GM21515 (cell line): ENCODE data around the gene APOM.

Source experiments
- ATAC-seq: cut with Tn5 transposase; IDR thresholded peaks from one replicate; pipeline ENCODE4 v1.9.1; 2021; ENCODE audit not compliant: unreplicated experiment

The APOM gene

DNA sequence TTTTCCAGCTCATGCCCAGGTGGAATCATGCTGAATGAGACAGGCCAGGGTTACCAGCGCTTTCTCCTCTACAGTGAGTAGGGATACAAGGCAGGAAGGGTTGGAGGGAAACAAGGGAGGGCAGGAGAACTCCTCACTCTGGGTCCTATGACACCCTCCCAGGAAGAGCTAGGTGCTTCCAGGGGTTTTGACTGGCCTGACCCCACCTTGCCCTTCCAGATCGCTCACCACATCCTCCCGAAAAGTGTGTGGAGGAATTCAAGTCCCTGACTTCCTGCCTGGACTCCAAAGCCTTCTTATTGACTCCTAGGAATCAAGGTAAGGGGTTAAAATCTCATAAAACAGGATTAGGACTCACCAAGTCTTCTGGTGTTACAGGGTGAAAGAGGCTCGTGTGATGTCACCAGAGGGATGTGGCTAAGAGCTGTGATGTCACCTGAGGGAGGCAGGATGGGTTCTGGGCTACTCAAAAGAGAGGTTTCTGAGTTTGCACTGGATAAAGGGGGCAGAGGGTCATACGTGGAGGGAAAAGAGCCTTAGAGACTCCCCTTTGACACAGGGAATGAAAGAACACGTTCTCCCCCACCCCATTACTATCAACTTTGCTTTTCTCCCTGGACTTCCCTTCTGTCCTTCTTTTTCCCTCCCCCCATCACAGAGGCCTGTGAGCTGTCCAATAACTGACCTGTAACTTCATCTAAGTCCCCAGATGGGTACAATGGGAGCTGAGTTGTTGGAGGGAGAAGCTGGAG, 1.9 kb downstream of the APOM start:
- ATAC-seq: no peak

DNA sequence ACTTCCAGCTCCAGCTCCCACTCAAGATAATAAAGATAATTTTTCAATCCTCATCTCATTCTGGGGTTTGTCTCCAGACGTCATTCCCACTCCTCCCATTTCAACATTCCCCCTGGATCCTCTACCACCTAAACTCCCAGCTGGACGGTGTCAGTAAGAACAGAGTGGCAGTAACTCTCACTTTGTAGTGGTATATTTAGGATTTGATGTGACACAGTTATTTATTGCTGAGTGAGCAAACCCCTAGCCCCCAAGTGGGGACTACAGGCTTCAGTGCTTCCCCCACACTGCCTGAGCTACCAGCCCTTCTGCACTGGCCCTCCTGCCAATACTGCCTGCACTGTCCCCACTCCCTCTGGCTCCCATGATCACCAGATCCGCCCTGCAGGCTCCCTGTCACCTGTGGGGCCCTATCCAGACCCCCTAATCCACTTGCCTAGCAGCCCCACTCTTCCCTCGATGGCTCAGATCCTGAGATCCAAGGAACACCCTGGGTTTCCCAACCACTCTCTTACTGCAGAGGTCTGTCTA, 2.5 kb downstream of the APOM start:
- ATAC-seq: no peak

DNA sequence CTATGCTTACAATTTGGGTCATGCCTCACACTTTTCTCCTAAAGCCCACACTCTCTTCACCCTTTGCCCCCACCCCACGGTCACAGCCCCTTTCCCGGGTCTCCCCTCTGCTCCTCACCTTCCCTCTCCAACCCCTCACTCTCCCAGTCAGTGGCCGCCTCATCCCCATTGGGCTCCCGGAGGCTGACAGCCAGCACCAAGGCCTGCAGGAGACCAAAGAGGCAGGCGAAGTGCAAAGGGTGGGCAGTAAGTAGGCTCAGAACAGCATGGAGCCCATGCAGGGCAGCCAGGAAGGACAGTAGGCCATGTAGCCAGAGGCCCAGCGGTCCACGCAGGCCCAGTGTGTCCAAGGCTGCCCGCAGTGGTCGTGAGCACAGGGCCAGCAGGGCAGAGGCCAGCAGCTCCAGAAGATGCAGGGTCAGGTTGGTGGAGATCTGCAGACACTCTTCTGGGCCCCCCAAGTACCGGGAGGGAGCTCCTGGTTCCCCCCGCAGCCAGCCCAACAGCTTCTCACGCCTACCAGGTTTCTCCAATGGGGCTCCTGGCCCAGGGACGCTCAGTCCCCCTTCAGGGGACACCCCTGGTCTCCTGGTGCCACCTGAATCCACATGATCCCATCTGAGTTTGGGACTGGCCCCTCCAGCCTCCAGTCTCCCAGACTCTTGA, 3.4 kb downstream of the APOM start:
- no peak for ATAC-seq

DNA sequence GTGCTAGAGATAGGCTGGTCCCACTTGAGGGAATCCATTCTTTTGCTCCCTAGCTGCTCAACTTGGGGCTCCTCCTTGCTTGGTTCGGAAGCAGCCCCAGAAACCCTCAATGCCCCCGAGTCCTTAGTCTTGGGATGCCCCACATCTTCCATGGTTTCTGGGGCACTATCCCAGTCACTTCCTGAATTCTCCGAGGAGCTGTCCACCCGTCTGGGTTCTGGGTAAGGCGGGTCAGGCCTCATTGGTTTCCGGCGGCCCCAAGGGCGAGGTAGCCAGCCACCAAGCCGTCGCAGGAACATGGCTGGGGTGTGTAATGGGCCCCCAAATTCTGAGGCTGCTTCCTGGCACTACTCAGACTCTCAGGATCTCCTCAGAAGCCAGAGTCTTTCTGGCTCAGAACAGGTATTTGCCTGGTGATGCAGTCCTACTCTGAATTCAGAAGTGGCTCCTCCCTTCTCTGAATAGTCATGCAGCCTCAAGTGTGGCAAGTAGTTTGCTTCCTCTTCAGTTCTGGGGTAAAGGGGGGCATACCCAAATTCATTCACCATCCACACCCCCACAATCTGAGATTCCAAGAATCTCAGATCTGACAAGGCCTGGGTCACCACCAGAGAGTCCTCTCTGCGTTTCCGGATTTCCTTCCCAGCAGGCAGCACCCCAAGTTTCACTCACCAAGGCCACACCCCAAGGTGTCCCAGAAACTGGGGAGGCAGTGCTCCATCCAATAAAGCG, 4.1 kb downstream of the APOM start:
- no peak for ATAC-seq

DNA sequence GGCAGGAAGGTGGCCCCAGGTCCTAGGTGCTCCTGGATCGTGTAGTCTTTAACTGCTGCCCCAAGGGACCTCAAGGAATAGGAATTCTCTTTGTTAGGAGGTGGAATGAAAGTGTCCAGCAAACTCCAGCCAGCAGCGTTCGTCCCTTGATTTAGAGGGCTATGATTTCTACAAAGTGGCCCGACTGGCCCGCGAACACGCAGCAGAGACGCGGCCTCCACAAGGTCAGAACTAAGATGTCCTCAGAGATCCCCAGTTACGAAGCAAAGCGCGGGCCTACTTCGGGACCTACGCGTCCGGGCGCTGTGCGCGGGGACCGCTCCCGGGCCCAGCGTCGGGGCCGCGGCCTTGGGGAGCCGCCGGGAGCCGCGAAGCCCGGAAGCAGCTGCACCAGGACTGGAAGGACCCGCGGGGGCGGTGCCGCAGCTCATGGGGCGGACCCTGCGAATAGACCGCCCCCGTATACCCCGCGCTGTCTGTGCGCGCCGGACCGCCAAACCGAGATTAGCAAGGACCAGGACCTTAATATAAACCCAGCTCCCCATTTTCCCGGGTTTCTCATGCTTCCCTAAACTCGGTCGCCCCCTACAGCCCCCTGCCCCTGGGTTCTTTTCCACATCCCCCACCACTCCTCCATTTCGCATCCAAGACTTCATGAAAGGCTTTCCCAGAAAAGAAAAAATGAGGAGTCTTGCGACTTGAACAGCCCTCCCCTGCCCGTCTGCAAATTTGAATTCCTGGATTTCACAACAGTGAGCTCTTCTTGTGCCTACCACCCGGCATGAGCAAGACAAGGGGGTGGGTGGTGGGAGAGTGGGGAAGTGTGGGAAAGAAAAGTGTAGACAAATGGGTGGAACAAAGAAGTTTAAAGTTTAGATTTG, 4.9 kb downstream of the APOM start, which contains the start of gene C6orf47:
Gene C6orf47 (minus strand): TSS at position 398 of the 881 bp plus-strand sequence. CDS start 831 bp downstream, outside the sequence.
- ATAC-seq: no peak

DNA sequence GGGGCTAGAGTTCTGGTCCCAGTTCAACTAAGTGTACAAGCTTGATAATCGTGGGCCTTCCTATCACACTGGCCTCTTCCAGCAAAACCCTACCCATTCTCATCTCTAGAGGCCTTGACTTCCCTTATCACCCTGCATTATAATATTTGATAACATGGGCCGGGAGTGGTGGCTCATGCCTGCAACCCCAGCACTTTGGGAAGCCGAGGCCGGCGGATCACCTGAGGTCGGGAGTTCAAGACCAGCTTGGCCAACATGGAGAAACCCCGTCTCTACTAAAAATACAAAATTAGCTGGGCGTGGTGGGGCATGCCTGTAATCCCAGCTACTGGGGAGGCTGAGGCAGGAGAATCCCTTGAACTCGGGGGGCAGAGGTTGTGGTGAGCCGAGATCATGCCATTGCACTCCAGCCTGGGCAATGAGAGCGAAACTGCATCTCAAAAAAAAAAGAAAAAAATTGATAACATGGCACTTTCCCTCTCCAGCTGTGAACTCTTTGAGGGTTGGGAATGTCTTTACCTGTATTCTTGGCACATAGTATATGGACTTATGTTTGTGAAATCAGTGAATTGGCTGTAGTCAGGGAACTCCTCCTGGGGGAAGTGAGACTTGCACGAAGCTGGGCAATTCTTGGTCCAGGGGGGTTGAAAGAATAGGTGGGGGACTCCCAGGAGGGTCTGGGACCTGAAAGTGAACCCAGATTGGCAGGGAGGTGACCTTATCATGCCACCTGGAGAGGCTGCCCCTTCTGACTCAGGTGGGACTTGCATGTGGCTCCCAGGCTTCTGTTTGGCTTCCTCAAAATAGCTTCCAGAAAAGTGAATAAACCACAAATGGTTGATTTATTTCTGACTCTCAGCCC, 5.8 kb downstream of the APOM start:
- ATAC-seq: no peak

DNA sequence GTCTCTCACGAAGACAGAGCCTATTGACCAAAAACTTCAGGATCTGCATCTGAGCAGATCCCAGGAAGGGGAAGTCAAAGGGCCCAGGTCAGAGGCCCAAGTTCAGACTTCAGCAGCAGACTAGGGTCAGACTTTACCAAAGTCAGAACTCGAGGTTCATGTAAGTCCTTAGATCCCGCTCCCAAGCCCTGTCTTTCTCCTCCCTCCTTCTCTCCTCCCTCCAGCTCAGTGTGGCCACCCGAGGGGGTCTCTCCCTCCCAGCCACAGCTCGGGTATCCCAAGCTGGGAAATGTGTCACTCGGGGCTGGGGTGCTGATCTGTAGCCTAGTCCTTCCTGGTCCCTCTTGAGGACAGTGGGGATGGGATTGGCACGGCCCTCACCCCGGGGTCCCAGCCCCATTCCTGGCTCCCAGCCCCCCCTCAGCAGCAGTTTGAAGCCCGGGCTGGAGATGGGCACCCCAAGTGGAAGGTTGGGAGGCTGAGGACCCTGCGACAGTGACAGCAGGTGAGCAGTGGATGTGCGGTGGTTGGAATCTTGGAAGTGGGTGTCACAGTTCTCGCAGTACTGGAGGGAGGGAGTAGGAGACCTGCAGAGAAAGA, 6.5 kb downstream of the APOM start:
- ATAC-seq: no peak

GRCh38 chr6:31663126-31663960, 7.6 kb downstream of the APOM start:
- no peak for ATAC-seq

DNA sequence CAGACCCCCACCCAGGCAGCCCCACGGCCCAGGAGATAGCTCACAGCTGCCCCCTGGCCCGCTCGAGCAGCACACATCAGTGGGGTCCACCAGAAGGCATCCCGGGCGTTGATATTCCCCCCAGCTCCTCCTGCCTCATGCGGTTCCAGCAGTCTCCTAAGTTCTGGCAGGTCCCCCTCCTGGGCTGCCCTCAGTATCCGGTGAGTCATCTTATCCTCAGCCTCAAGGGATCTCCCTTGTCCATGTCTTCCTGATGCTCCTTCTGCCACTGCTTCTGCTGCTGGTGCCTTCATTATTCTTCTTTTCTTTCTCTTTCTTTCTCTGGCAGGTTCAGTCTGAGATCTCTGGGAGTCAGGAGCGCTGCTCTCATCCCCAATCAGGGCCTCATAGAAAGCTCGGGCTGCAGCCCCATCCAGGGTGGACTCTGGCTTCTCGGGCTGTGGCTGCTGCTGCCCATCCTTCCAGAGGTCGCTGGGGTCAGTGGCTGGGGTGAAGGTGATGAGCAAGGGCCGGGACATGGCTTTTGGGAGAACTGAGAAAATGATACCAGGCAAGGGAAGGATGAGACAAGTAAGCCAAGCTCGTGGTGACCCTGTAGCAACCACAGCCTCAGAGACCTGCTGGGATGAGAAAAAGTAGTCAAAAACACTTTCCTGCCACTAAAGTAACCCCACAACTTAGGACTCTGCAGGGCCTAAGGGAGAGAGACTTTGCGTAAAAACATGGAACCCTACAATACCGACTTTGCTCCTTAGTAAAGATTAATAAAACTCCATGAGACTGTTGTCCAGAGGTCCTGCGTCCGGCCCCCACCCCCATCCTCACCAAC, 8.5 kb downstream of the APOM start:
- no peak for ATAC-seq

DNA sequence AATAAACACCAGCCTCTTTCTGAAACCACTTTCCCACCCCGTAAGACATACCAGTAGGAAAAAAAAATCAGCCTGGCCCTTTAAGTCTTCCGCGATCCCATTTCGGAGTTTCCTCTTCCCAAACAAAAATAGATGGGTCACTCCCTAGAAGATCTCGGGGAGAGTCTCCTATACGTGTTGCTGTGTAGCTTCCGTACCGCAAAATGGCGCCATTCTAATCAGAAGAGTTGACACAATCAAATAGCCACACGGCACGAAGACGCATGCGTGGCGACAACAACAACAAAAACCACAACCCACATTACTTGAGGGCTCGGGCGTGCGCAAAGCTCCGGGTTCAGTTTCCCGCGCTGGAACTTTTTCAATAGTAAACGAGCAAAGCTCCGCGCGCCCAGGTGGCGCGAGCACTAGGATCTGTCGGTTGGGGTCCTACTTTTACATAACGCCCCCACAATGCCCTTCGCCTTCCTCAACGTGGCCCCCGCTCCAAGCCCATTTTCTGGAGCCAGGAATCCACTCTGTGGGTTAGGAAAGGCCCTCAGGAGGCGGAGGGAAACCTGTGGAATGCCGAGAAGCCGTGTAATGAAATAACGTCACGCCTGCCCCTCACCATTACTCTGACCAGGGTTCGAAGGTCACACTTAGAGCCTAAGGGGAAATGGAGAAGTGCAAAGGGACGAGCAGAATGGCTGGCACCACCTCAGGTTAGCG, 9.3 kb downstream of the APOM start, which contains the start of gene GPANK1:
Gene GPANK1 (minus strand): TSS at position 208 of the 711 bp plus-strand sequence. CDS start 519 bp downstream, outside the sequence.
- ATAC-seq: peak; percentile 25

GRCh38 chr6:31665501-31666336, 10.0 kb downstream of the APOM start, which contains the start of gene CSNK2B:
Gene CSNK2B (plus strand): TSS chr6:31666080. CDS start chr6:31666832, 752 bp downstream.
- peak; percentile 68 for ATAC-seq

DNA sequence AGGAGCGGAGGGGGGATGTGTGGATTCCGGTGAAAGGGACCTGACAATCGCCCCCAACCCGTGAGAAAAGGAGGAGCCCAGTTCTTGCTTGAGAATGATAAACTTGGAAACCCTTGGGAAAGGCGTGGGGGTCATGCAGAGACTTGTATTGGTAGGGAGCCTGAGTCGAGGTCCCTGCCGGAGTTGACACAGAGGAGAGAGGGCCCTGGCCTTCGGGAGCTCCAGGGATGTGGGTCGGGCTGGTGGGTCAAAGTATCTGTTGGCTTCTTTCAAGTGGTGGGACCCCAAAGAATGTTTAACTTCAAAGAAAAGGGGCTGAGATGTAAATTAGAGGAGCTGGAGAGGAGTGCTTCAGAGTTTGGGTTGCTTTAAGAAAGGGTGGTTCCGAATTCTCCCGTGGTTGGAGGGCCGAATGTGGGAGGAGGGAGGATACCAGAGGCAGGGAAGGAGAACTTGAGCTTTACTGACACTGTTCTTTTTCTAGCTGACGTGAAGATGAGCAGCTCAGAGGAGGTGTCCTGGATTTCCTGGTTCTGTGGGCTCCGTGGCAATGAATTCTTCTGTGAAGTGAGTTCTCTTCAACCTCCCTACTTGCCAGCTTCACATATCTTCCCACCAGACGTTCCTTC, 10.8 kb downstream of the APOM start:
- ATAC-seq: no peak

DNA sequence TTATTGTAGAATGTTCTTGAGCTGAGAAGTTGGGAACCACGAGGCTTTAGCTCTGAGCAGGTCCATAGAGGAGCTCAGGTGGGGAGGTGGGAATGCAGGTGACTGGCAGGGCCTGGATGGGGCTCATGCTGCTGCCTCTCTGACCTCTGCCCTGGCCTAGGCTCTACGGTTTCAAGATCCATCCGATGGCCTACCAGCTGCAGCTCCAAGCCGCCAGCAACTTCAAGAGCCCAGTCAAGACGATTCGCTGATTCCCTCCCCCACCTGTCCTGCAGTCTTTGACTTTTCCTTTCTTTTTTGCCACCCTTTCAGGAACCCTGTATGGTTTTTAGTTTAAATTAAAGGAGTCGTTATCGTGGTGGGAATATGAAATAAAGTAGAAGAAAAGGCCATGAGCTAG, 14.0 kb downstream of the APOM start, which contains the start of gene LY6G5B:
Gene LY6G5B (plus strand): TSS at position 301 of the 400 bp plus-strand sequence. CDS start 975 bp downstream, outside the sequence.
- no peak for ATAC-seq

DNA sequence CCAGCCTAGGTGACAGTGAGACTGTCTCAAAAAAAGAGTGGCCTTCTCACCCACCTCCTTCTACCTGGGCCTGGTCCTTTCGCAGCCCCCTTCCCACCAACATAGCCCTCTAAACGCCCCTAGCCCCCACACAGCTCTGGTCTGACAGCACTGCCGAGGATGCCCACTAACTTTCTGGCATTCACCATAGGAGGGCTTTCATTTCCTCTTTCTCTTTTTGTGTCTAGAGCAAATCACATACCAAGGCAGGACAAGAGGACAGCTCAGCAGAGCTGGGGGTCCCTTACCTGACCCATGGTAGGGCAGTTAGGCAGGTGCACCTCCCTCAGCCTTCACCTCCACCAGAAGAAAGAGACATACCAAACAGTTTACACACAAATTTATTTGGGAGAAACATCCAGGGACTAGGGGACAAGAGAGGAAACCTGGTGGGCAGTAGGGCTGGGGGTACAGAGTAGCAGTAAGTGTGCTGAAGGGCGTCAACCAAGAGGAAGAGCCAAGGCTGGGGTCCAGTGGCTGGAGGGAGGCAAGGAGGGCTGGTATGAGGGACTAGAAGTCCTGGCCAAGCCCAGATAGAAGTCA, 20.7 kb downstream of the APOM start:
- ATAC-seq: no peak

DNA sequence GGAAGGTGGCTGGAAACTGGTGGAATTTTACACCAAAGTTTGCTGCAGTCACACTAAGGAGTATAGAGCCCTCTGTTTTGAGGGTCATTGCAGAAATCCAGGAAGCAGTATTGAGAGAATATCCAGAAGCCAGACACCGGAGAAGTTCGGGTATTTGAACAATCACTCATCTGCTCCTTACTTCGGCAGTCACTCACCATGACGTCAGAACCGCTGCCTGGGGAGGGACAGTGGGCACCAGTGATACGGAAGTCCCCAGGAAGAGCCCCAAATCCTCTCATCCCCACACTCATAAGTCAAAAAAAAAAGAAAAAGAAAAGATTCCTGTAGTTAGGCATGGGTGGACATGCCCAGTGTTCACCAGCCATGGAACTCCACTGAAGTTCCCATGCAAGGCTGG, 21.2 kb downstream of the APOM start:
- no peak for ATAC-seq
